ENCODE data around the gene DOCK1.

Gene DOCK1

GRCh38 chr10:127242914-127243313 is 337.7 kb downstream of the DOCK1 start:
- no peak for DNase-seq

- DNase-seq = peak; percentile 49
These were observed 338.5 kb downstream of the DOCK1 start for GRCh38 chr10:127243490-127244272.

GRCh38 chr10:127245456-127245855 is 340.2 kb downstream of the DOCK1 start:
- DNase-seq = peak; percentile 12

GRCh38 chr10:127250031-127250430 is 344.8 kb downstream of the DOCK1 start:
- DNase-seq = no peak

GRCh38 chr10:127252818-127253217 is 347.6 kb downstream of the DOCK1 start:
- DNase-seq = no peak

GRCh38 chr10:127254276-127254675 is 349.0 kb downstream of the DOCK1 start:
- DNase-seq = no peak

GRCh38 chr10:127257395-127257794 is 352.2 kb downstream of the DOCK1 start:
- no peak for DNase-seq

- no peak for DNase-seq
These were observed 354.1 kb downstream of the DOCK1 start for GRCh38 chr10:127259347-127259746.

- no peak for DNase-seq
These were observed 357.4 kb downstream of the DOCK1 start for GRCh38 chr10:127262606-127263005.

- DNase-seq = no peak
These were observed 360.1 kb downstream of the DOCK1 start for GRCh38 chr10:127265288-127265687.

GRCh38 chr10:127266431-127266830 is 361.2 kb downstream of the DOCK1 start:
- no peak for DNase-seq

- DNase-seq = no peak
These were observed 362.2 kb downstream of the DOCK1 start for GRCh38 chr10:127267442-127267841.

GRCh38 chr10:127272076-127272475 is 366.8 kb downstream of the DOCK1 start:
- peak; percentile 63 for DNase-seq

GRCh38 chr10:127275272-127275671 is 370.0 kb downstream of the DOCK1 start:
- DNase-seq = no peak

GRCh38 chr10:127275793-127276450 is 370.7 kb downstream of the DOCK1 start:
- DNase-seq = peak; percentile 69

GRCh38 chr10:127276794-127277462 is 371.7 kb downstream of the DOCK1 start:
- peak; percentile 50 for DNase-seq

- peak; percentile 42 for DNase-seq
These were observed 372.8 kb downstream of the DOCK1 start for GRCh38 chr10:127278001-127278400.

GRCh38 chr10:127279334-127279774 is 374.1 kb downstream of the DOCK1 start:
- DNase-seq = no peak

GRCh38 chr10:127280446-127280845 is 375.2 kb downstream of the DOCK1 start:
- no peak for DNase-seq

GRCh38 chr10:127283017-127283416 is 377.8 kb downstream of the DOCK1 start:
- no peak for DNase-seq

GRCh38 chr10:127283576-127283975 is 378.3 kb downstream of the DOCK1 start:
- no peak for DNase-seq

GRCh38 chr10:127290850-127291249 is 385.6 kb downstream of the DOCK1 start:
- no peak for DNase-seq

GRCh38 chr10:127291329-127291728 is 386.1 kb downstream of the DOCK1 start:
- DNase-seq = no peak

- DNase-seq = no peak
These were observed 387.7 kb downstream of the DOCK1 start for GRCh38 chr10:127292888-127293287.

All from eye (tissue), 1 donor.